ENCODE results near the gene CAVIN4. TPM values are rescaled to one million over a fixed set of nuclear protein-coding genes. Genes with fewer than 3 reads are reported as not detected.

The CAVIN4 gene, protein sequence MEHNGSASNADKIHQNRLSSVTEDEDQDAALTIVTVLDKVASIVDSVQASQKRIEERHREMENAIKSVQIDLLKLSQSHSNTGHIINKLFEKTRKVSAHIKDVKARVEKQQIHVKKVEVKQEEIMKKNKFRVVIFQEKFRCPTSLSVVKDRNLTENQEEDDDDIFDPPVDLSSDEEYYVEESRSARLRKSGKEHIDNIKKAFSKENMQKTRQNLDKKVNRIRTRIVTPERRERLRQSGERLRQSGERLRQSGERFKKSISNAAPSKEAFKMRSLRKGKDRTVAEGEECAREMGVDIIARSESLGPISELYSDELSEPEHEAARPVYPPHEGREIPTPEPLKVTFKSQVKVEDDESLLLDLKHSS
- 0.13 TPM for total RNA-seq

DNA sequence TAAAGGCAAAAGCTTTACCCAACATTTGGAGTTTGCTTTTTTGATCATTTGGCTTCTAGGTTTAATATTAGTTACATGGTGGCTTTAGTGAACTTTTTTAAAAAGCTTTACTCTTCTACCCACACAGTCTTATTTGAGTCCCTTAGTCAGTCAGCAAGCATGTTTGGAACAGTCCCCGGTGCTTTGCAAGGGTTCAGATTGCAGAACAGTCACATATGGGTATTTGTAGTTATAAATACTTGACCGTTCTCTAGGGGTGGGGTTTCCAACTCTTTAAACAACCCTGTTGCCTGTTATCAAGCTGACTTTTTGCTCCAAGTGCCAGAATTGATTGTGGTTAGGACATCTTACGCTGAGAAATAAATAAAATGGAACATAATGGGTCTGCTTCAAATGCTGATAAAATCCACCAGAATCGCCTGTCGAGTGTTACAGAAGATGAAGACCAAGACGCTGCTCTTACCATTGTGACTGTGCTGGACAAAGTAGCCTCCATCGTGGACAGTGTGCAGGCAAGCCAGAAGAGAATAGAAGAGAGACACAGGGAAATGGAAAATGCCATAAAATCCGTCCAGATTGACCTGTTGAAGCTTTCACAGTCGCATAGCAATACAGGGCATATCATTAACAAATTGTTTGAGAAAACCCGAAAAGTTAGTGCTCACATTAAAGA, at the start of gene CAVIN4:
Gene CAVIN4, plus strand, starts transcription at position 304 of the 673 bp plus-strand sequence. Its CDS starts 65 bp downstream, at position 369.
- no peak for ATAC-seq
- no peak for DNase-seq (ENCODE audit: low spot score)

DNA sequence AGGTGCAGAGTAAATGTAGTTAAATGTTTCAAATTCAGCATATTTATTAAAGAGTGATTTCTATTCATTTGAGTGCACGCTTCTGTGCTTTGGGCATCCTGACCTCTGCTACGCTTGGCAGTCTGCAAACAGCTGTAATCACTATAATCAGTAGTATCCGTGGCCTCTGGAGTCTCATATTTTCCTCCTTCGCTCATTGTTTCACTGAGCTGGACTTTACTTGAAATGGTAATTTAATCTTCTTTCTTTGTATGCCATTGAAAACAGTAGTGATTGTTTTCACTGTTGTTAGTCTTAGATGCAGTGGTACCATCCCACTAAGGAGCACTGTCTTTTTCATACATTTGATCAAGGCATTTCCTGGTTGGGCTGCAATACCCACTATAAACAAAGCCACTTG, 43.5 kb upstream of the CAVIN4 start:
- DNase-seq (ENCODE audit: low spot score) (no peak), ATAC-seq (no peak)

DNA sequence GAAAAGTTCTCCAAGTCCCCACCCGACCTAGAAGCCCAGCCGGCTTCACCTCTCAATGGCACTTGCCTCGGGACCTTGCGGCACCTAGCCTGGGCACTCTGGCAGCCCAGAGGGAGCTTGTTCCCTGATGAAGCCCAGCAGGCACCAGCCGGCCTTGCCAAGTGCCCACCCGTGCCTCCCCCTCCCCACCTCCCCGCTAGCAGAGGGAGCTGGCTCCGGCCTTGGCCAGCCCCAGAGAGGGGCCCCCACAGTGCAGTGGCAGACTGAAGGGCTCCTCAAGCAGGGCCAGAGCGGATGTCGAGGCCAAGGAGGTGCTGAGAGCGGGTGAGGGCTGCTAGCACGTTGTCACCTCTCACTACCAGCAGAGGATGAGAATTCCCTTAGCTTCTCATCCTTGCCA, 37.6 kb upstream of the CAVIN4 start:
- no peak for DNase-seq (ENCODE audit: low spot score)

DNA sequence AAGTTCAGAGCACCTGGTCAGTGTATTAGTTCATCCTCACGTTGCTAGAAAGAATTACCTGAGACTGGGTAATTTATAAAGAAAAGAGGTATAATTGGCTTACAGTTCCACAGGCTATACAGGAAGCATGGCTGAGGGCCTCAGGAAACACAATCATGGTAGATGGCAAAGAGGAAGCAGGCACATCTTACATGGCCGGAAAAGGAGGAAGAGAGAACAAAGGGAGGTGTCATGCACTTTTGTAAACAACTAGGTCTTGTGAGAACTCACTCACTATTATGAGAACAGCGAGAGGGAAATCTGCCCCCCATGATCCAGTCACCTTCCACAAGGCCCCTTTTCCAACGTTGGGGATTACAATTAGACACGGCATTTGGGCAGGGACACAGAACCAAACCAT, 28.8 kb upstream of the CAVIN4 start:
- ATAC-seq (no peak), DNase-seq (ENCODE audit: low spot score) (no peak)

More for the DNA sequence above, 37.6 kb upstream of the CAVIN4 start:
- ATAC-seq: no peak

DNA sequence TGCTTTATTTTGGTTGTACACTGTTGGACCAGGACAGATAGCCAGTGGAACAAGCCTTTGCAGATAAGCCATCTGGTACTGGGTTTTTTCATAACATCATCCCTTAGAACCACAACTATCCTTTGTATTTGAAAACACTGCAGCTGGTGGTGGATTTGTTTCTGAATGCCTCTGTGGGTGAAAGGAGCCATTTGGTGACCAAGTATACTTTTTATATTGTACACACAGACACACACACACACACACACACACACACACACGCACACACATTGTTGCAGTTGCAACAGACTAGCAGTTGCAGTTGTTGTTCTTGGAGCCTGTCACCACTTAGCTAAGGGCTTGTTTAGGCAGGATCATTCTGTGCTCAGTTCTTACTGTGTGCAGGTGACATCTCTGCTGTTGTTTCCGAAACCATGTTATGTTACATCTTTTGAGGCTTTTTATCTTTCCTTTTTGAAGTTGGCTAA, 22.9 kb upstream of the CAVIN4 start:
- DNase-seq (ENCODE audit: low spot score) (no peak), ATAC-seq (no peak)

DNA sequence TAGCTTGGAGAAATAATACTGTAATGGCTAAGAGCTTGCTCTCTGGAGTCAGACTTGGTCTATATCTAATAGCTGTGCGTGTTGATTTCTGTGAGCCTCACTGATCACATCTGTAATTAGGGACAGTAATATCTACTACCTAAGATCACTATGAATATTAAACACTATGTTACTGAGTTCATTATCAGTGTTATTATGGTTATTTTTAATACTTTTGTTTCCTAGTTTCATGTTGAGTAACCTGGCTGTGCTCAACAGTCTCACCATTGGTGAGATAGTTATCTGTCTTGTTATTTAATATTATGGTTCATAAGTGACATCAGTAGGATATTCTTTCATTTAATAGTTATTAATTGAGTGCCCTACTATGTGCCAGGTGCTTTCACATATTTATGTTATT, 22.4 kb upstream of the CAVIN4 start:
- no peak for DNase-seq (ENCODE audit: low spot score)
- ATAC-seq: no peak

DNA sequence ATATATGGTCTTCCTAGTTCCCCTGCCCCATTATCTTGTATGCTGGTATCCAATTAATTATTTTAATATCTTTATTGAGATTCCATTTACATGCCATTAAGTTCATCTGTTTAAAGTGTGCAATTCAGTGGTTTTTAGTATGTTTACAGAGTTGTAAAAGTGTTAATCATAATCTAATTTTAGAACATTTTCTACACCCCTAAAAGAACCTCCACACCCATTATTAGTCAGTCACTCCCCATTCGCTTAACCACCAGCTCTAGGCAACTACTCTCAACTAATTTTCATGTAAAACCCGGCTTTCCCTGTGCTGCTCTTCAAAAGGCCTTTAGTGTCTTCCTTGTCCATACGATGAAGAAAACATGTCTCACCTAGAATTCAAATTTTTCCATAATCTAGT, 20.8 kb upstream of the CAVIN4 start:
- DNase-seq (ENCODE audit: low spot score) (no peak), ATAC-seq (no peak)

DNA sequence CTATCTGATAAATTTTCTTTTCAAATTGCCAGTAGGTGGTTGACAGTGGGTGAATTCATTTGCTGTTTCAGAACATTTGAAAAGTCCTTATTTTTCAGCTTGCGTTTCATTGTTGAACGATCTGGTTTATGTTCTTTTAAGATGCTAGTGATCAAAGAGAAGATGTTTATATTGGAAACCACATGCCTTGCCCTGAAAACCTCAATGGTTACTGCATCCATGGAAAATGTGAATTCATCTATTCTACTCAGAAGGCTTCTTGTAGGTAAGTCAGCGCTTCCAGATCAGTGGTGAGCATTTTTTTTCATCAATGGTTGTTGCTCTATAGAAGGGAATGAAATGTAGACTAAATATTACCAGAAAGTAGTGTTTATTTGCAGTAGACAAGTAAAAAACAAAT, 16.6 kb upstream of the CAVIN4 start:
- DNase-seq (ENCODE audit: low spot score) (no peak), ATAC-seq (no peak)

DNA sequence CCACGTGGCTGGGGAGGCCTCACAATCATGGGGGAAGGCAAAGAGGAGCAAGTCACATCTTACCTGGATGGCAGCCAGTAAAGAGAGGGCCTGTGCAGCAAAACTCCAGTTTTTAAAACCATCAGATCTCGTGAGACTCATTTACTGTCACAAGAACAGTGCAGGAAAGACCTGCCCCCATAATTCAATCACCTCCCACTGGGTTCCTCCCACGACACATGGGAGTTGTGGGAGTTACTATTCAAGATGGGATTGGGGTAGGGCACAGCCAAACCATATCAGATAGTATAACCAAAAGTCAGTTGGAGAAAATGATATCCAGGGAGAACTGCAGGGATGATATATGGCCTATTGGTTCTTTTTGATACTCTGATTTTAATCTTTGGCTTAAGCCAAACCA, 10.0 kb upstream of the CAVIN4 start:
- ATAC-seq: no peak

DNA sequence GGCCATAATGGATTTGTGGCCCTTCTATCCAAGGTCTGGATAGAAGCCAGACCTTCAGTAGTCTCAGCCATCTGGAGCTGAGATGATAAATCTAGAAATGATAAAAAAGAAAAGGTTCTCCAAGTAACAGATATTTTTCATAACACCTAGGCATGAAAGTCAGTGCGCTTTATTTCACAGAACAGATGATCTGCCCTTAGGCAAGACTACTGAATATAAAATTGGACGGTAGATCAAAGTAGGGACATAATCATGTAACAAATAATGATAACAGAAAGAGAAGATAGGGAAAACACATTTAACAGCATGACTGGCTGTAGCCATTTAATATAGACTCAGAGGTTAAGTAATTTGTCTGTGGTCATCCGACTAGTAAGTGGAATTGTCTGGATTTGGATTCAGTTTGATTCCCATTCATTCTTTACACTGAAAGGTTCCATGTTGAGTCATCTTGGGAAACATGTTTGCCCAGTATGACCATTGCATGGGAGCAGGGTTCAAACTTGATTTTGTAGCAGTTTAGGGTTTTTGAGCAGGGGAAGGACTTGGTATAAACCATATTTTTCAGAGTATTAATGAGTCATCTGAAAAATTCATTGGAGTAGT, 4.1 kb upstream of the CAVIN4 start:
- ATAC-seq: no peak
- DNase-seq (ENCODE audit: low spot score): no peak

More for the DNA sequence above, 10.0 kb upstream of the CAVIN4 start:
- no peak for DNase-seq (ENCODE audit: low spot score)

DNA sequence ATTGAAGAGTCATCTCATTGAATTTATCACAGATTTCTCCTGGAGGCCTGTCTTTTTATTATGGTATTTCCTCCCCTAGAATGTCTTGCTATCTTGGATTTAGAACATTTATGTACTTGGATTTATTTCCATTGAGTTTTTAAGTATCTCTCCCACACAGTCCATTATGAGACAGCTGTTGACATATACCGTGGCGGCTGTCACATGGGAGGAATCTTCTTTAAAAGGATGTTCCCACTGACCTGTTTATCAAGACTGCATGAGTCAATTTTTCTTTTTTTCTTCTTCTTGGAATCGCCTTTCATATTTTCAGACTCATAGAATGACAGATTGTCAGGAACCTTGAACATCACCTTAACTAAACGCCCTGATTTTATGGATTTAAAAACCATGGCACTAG, 2.9 kb upstream of the CAVIN4 start:
- ATAC-seq: no peak
- DNase-seq (ENCODE audit: low spot score): no peak

DNA sequence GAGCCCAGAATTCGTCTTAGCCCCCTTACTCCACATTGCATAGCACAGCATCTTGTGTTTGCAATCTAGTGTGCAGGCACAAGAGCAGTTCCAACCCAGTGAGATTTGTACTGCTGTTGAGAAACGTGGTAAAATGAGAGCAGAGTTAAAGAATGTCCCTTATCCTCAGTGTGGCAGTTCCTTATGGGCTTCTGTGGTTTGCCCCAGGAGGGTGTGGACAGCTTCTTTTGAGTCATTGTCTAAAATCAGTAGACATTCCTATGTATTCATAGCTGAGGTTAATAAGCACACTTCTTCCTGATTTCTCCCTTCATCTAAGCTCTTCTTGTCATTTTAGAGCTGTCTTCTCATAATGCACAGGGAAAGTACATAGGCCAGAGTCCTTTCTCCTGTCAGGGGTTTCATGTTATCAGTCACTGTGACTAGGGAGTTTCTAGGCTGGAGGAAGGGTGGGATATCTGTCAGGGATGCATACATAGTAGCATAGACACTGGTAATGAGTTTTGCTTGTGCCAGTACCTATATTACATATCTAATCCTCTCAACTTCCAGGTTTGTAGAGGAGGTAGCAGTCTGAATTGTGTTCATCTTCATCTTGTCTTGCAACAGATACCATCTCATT, 2.0 kb upstream of the CAVIN4 start:
- no peak for ATAC-seq
- DNase-seq (ENCODE audit: low spot score): no peak

DNA sequence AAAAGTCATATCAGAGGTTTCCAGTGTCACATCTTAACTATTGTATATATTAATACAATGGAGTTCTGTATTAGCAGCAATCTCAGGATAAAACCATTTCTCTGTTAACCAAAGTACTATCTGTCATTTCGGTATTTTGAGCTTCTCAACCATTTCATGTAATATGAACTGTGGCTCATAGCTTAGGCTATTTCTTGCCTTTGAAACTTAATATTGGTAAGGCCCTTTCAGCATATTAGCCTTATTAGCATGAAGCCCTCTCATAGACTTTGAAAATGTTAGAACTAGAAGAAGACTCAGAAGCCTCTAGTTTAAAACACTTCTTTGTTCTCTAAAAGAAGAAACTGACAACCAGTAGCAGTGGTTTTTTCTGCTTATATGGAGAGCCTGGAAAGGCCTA, 731 bp downstream of the CAVIN4 start:
- DNase-seq (ENCODE audit: low spot score) (no peak), ATAC-seq (no peak)

DNA sequence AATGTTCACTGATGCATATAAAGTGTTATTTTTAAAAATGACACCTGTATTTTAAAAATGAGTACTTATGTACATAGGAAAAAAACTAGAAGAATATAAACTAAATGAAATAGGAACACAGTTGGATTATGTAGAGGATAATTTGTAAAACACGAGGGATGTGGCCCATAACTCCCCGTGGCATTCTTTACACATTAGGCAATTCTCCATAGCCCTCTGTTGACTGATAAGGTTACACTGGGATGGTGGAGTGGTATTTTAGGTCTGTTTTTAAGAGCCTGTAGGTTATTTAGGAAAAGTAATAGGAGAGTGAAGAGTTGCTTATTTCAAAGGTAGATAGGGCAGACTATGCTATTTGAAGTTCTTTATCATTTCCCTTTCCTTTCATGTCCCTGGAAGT, 1.8 kb downstream of the CAVIN4 start:
- DNase-seq (ENCODE audit: low spot score): no peak
- ATAC-seq: no peak

DNA sequence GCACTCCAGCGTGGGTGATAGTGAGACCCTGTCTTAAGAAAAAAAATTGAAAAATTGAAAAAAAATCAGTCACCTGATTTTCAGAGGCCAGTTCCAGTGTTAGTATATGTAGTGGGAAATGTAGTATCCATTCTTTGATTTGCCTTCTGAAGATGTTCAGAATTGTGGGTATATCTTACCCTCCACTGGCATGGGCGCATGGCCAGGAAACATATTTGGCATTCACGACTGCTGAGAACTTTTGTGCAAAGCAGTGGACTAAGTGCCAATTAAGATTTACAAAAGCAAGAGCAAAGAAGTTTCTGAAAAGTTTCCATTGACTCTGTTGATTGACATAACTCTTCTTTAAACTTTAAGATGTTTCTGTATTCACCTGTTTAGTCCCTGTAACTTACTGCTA, 2.4 kb downstream of the CAVIN4 start:
- no peak for DNase-seq (ENCODE audit: low spot score)
- no peak for ATAC-seq

DNA sequence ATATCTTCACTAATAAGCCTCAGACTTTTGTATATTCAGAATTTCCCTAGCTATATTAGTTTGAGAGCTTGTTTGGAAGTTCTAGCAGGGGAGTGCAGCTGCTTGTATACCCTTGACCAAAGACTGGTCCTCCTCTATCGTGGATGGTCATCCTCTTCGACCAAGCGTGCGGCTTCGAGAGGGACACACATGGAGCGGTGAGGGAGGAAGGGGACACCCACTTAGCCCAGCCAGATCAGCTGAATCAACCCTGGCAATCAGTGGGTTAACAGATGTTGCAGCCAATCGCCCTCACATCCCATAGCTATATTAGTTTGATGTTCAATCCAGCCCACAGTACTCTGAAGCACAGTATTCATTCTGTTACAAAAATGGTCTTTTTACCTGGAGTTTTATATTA, 3.2 kb downstream of the CAVIN4 start:
- DNase-seq (ENCODE audit: low spot score) (no peak), ATAC-seq (no peak)

DNA sequence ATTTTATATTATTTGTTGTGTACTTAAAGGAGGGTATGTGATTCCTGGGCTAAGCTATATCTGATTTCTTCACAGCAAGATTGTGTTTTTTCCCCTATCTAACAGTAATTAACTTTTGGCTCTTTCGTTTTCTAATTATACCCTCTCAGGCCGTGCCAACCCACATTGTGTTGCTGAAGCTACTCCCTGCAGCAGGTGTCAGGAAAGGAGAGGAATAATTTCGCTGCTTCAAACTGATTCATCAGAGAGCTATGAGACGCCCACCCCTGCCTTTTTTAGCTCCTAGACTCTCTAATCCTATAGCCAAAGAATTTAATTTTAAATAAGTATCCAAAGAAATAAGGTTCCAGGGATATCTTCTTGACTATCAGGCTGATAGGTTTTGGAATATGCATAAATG, 3.8 kb downstream of the CAVIN4 start:
- ATAC-seq: no peak
- no peak for DNase-seq (ENCODE audit: low spot score)

DNA sequence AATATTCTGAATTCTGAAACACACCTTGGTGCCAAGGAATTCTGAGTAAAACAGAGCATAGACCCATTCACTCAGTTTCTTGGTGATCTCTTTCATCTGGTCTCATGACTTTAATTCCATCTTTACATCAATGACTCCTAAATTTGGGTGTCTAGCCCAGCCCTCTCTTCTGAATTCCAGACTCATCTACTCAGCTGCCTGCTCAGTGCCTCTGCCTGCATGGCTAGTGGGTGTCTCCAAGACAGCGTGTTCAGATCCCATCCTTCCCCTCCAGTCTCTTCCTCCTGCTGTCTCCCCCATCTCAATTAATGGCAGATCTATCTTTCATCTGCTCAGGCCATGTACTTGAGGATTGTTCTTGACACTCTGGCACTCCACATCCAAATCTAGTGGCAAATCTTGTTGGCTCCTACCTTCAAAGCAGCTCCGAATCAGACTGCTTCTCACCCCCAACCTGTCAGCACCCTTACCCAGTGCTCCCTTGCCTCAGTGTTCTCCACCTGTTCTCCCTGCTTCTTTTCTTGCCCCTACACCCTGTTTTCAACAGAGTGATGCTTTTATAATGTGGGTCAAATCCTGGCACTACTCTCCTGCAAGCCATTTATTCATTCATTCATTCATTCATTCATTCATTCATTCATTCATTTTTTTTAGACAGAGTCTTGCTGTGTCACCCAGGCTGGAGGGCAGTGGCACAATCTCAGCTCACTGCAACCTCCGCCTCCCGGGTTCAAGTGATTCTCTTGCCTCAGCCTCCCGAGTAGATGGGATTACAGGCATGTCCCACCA, 5.3 kb downstream of the CAVIN4 start:
- no peak for ATAC-seq

DNA sequence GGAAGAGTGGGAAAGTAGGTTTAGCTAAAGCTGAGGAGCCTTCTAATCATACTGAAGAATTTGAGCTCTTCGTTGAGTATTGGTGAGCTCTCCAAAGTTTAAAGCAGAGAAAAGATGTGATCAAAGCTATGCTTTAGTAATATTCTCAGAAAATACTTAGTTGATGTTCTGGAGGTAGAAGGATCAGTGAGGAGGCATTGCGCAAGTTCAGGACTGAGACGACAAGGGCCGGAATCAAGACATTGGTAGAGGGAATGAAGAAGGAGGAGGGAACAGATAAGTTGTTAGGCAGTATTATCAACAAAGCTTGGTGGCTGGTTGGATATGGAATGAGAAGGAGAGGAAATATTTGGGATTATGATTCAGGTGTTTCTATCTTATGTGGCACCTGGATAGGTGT, 7.1 kb downstream of the CAVIN4 start:
- no peak for ATAC-seq
- no peak for DNase-seq (ENCODE audit: low spot score)

More for the DNA sequence above, 5.3 kb downstream of the CAVIN4 start:
- DNase-seq (ENCODE audit: low spot score): no peak

DNA sequence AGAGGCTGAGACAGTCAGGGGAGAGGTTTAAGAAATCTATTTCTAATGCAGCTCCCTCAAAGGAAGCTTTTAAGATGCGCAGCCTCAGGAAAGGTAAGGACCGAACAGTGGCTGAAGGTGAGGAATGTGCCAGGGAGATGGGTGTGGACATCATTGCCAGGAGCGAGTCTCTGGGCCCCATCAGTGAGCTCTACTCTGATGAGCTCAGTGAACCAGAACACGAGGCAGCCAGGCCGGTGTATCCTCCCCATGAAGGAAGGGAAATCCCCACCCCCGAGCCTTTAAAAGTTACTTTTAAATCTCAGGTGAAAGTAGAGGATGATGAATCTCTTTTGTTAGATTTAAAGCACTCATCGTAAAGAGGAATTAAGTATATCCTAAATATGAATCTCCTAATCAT, 8.2 kb downstream of the CAVIN4 start:
- ATAC-seq (no peak), DNase-seq (ENCODE audit: low spot score) (no peak)

DNA sequence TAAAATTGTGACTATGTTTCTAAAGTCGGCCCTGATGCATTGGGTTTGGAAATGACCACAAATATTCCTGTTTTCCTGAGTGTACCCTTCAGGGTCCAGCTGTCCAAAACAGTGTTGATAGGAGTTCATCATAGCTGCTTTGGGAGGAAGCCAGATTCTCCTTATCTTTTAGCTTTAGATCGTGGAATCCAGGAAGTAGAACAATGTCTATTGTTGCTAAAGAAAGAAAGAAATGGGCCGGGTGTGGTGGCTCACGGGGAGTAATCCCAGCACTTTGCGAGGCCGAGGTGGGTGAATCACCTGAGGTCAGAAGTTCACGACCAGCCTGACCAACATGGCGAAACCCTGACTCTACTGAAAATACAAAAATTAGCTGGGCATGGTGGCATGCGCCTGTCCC, 9.5 kb downstream of the CAVIN4 start:
- ATAC-seq: no peak
- no peak for DNase-seq (ENCODE audit: low spot score)
